Heart left ventricle (tissue), 16 donors: ENCODE results near the gene PIM3. TPM values are rescaled to one million over a fixed set of nuclear protein-coding genes. Genes with fewer than 3 reads are reported as not detected.
A peak's percentile ranks its signal among the peaks of the same experiment; 100 is the strongest.

Source experiments
- ATAC-seq, 4 donors: fragments of 200-7000 bp; cut with Tn5 transposase; one replicate each; pipeline ENCODE4 v1.9.1; 2020 to 2022; ENCODE audit warnings: moderate library complexity in 4 of 4, mild to moderate bottlenecking in 3 of 4, moderate number of reproducible peaks in 1 of 4
- DNase-seq, 5 donors: peaks; one replicate each; pipeline ENCODE4 v3.0.0-alpha.2; 2020
- H3K27ac ChIP-seq, 12 donors: fragments of 200-600 bp; sonication (generic) in 4 of 12; one replicate each; pipeline versions ENCODE4 v1.5.0 to v1.8.0; 2016 to 2022; ENCODE audit warnings: mild to moderate bottlenecking in 2 of 12
- H3K27me3 ChIP-seq, 9 donors: fragments of 200-600 bp; sonication (generic) in 2 of 9; one replicate each; pipeline versions ENCODE4 v1.5.1 to v1.8.0; 2016 to 2022; ENCODE audit warnings: mild to moderate bottlenecking in 3 of 9
- H3K36me3 ChIP-seq, 9 donors: fragments of 200-600 bp; sonication (generic) in 2 of 9; one replicate each; pipeline versions ENCODE4 v1.5.0 to v1.8.0; 2018 to 2022; ENCODE audit warnings: mild to moderate bottlenecking in 2 of 9
- H3K4me1 ChIP-seq, 12 donors: fragments of 200-600 bp; sonication (generic) in 4 of 12; one replicate each; pipeline versions ENCODE4 v1.5.0 to v1.8.0; 2016 to 2022; ENCODE audit warnings: mild to moderate bottlenecking in 3 of 12
- H3K4me3 ChIP-seq, 12 donors: fragments of 200-600 bp; sonication (generic) in 4 of 12; one replicate each; pipeline versions ENCODE4 v1.5.0 to v1.8.0; 2017 to 2022; ENCODE audit warnings: mild to moderate bottlenecking in 9 of 12, moderate library complexity in 4 of 12
- H3K9me3 ChIP-seq, 12 donors: fragments of 200-600 bp; sonication (generic) in 4 of 12; one replicate each; pipeline versions ENCODE4 v1.5.0 to v1.8.0; 2016 to 2022; ENCODE audit warnings: mild to moderate bottlenecking in 1 of 12
- CTCF ChIP-seq, 12 donors: fragments of 200-600 bp; sonication (generic) in 4 of 12; IDR thresholded peaks; one replicate each; pipeline versions ENCODE4 v1.5.0 to v1.8.0; 2018 to 2022; ENCODE audit warnings: antibody characterized with exemption in 12 of 12, mild to moderate bottlenecking in 5 of 12
- POLR2A ChIP-seq, 2 donors: fragments of 450-650 bp; IDR thresholded peaks; one replicate each; pipeline ENCODE4 v1.6.1; 2017; ENCODE audit warnings: antibody characterized with exemption in 2 of 2, mild to moderate bottlenecking in 2 of 2, moderate library complexity in 2 of 2
- WGBS, 4 donors: extraction: QIAGEN DNeasy Blood & Tissue Kit in 2 of 4; methylation state at CpG; one replicate each; pipeline versions ENCODE4 v1.1.5 to v1.1.7; 2013 to 2018; 5-methylcytosine and 5-hydroxymethylcytosine counted together
- intact Hi-C, 10 donors: fragments of 100-400 bp; cut with DNase I; formaldehyde crosslinking; loops; one replicate each; pipeline versions ENCODE4 v1.11.1 to v1.14.2; 2022
- polyA plus RNA-seq, 2 donors: library from polyadenylated mRNA; stranded (reverse); fragments of 200-250 nt; gene quantifications; one replicate each; pipeline ENCODE4 v1.2.3, GENCODE V29; 2013
- total RNA-seq, 9 donors: library from RNA; depleted of rRNA in 2 of 9; stranded (reverse); fragments of >200 nt in 2 of 9; fragmentation: NEBNext Ultra II Directional in 3 of 9; extraction: Animal tissue kit (Norgen Biotek cat#: 25700) in 3 of 9; gene quantifications; one replicate each; pipeline versions ENCODE4 v1.1.0 to v1.2.4, GENCODE V29; 2016 to 2023
- donor health status: ischemic (EF 13 %, LVEDD 7.1; RV severe dilation, severe dysfunction).
- donor health status: healthy with polysubstance abuse.
- donor health status: DM: no; HTN: yes; CAD: no.
- donor health status: DM: no; HTN: no; CAD: no.
- donor health status: ischemic (EF 25% LVEDD 6.9; RV normal size, moderate dysfunction).
- donor health status: ischemic (EF 25% LVEDD 5.7; RV mildly dilated, moderate dysfunction).
- donor health status: healthy.
- donor health status: DM: yes; HTN: yes; CAD: no.
- donor health status: ischemic (EF 35%, LVEDD 5.7; RV mildly dilated, moderate dysfunction).
- donor health status: nonischemic (EF 11% LVEDD 7.7; RV severe dilation, severe dysfunction).
- donor health status: DM: yes; HTN: yes; CAD: no.
- donor health status: PGD.
- donor health status: ischemic (EF 29% LVEDD 5.4; RV normal size, mild dysfunction).
- donor health status: nonischemic (EF 23%, LVEDD 6.1; RV moderate dilation, normal function).

PIM3 gene
- total and polyA plus RNA-seq, 11 donors = 37.7 to 118 (median 50.2) TPM

DNA sequence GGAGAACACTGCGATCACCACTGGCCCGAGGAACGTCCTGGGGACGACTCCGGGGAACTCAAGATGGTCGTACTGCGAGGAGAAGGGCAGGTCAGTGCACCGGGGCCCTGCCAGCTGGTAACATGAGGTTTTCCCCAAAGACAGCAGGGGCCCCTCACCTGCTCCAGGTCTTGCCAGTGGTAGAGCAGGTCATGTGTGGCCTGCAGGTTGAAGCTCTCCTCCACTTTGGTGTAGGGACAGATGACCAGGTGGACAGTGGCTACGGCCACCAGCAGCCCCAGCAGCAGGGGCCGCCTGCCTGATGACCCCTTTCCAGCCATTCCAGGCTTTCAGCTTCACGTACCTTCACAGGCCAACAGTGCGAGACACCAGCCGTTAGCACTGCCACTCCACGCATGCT lies 47.1 kb upstream of the PIM3 start:
- ATAC-seq (no peak), DNase-seq (no peak)
- Histone ChIP-seq H3K4me3 (no peak overlapping the region), H3K4me1 (peaks cover 0 to 13% (median 8%) of the 10 kb centered on the region in 12 donors), H3K27ac (no peak overlapping the region), H3K36me3 (peaks cover 0 to 50% (median 39%) of the 10 kb centered on the region in 9 donors), H3K27me3 (no peaks in the 10 kb centered on the region), H3K9me3 (no peaks in the 10 kb centered on the region)
- intact Hi-C loops = loop anchor here in 3 of 10 donors (10.0 kb wide), 4 partner anchors 59 to 139 kb away; partner anchors contain the start of gene ZBED4 (in 1 of the 3)
- WGBS, 4 donors = 94 to 97% (median 97%) methylated on average over 12 to 14 of the region's 14 CpGs
- TF ChIP-seq POLR2A (IDR thresholded peaks at IDR 0.05) = no peak

DNA sequence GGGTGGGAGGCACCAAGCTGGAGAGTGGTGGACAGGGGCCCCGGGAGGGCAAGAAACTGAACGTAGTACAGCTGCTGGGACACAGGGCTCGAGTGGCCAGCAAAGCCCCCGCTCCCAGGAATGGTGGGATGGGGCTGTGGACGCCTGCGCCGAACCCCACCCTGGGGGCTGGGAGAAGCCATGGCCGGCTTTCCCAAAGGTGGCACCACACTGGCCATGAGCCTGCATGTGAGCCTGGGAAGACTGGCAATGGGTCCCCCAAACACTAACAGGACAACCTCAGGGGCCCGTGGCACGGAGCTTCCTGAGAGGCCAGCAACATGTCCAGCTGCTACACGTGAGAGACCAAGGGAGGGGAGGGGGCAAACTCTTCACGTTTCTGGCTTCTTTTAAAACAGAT lies 46.3 kb upstream of the PIM3 start:
- no peak overlapping the region for H3K27ac ChIP-seq
- H3K27me3 ChIP-seq = no peaks in the 10 kb centered on the region
- ATAC-seq (no peak), DNase-seq (no peak)
- no peaks in the 10 kb centered on the region for H3K9me3 ChIP-seq
- TF ChIP-seq CTCF (IDR thresholded peaks at IDR 0.05) = no peak
- TF ChIP-seq POLR2A (IDR thresholded peaks at IDR 0.05) = no peak
- no peak overlapping the region for H3K4me3 ChIP-seq
- WGBS, 4 donors = 87 to 92% (median 89%) methylated on average over 12 of the region's 12 CpGs
- H3K4me1 ChIP-seq = peaks cover 0 to 19% (median 13%) of the 10 kb centered on the region in 12 donors
- intact Hi-C loops = loop anchor here in 3 of 10 donors (10.0 kb wide), 4 partner anchors 59 to 139 kb away; partner anchors contain the start of gene ZBED4 (in 1 of the 3)
- H3K36me3 ChIP-seq = peaks cover 0 to 41% (median 36%) of the 10 kb centered on the region in 9 donors

- H3K27ac ChIP-seq = no peak overlapping the region
- ATAC-seq (no peak), DNase-seq (no peak)
- TF ChIP-seq POLR2A (IDR thresholded peaks at IDR 0.05) (no peak), CTCF (IDR thresholded peaks at IDR 0.05) (no peak)
- H3K9me3 ChIP-seq = no peaks in the 10 kb centered on the region
- WGBS, 4 donors = 87 to 91% (median 90%) methylated on average over 12 of the region's 12 CpGs
- H3K27me3 ChIP-seq = no peaks in the 10 kb centered on the region
- peaks cover 0 to 24% (median 17%) of the 10 kb centered on the region in 12 donors for H3K4me1 ChIP-seq
- intact Hi-C loops = loop anchor here in 5 of 10 donors (2.0 to 10.0 kb wide), 8 partner anchors 58 to 148 kb away; partner anchors contain the start of gene ZBED4 (in 2 of the 5)
- peaks cover 0 to 38% (median 29%) of the 10 kb centered on the region in 9 donors for H3K36me3 ChIP-seq
- H3K4me3 ChIP-seq = no peak overlapping the region
Observed at GRCh38 chr22:49915610-49916009, 45.0 kb upstream of the PIM3 start.

DNA sequence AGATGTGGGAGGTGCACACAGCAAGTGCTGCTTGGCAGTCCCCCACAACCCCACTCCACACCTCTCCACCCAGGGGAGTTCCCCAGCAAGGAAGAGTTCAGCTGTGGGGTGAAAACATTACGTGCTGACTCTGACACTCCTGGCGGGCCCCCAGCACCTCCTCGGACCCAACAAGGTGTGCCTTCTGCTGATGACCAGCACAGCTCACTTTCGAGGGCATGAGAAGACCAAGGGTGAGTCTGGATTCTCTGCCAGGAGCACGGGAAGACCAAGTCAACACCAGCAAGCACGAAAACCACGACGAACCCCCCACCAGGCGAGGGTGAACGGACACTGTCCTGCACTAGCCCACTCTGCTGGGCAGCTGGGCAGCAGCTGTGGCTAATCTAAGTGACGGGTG lies 43.7 kb upstream of the PIM3 start:
- H3K4me1 ChIP-seq = peaks cover 0 to 24% (median 17%) of the 10 kb centered on the region in 12 donors
- ATAC-seq = no peak
- TF ChIP-seq CTCF (IDR thresholded peaks at IDR 0.05) (no peak), POLR2A (IDR thresholded peaks at IDR 0.05) (no peak)
- DNase-seq = no peak
- peak overlapping the region in 1 of 12 donors; percentile 92 for H3K4me3 ChIP-seq
- intact Hi-C loops = loop anchor here in 5 of 10 donors (2.0 to 10.0 kb wide), 8 partner anchors 60 to 150 kb away; partner anchors contain the start of gene ZBED4 (in 2 of the 5)
- WGBS, 4 donors = 88 to 96% (median 93%) methylated on average over 11 of the region's 11 CpGs
- peaks cover 0 to 39% (median 32%) of the 10 kb centered on the region in 9 donors for H3K36me3 ChIP-seq
- H3K27ac ChIP-seq = no peak overlapping the region
- no peaks in the 10 kb centered on the region for H3K27me3 ChIP-seq
- H3K9me3 ChIP-seq = no peaks in the 10 kb centered on the region
